Airway epithelial cell (primary cell): ENCODE measurements around the gene WFDC10A. TPM values are rescaled to one million over a fixed set of nuclear protein-coding genes. Genes with fewer than 3 reads are reported as not detected.

Experiments
- total RNA-seq: library from RNA; depleted of rRNA; stranded (reverse); fragments of >200 nt; gene quantifications from 2 replicates; pipeline ENCODE4 v1.2.3, GENCODE V29; 2015

WFDC10A gene
- total RNA-seq = not detected in 2 replicates

GRCh38 chr20:45629496-45630100 lies at the start of gene WFDC10A:
WFDC10A (plus strand) TSS chr20:45629739; CDS start chr20:45629814, 75 bp downstream.

DNA sequence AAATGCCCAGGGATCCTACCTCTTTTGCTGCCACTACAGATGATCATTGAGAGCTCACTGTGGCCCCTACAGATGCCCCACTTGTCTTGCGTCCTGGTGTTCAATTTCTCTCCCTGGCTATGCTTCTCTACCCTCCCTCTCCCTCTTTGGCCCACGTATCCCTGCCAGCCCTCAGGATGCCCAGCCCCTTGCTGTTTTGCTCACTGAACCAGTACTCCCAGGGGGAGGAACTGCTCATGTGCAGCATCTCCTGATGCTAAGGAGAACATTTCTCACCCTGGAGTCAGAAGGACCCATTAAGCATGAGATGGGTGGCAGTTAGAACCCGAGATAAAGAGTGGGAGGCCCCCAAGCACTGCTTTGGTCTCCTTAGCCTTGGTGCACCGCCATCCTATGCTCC lies 1.6 kb downstream of the WFDC10A start, which contains the start of gene WFDC9:
Gene WFDC9, minus strand, starts transcription at position 101 of the 400 bp plus-strand sequence. CDS start 21,103 bp downstream, outside the sequence.

GRCh38 chr20:45670139-45670538 lies 40.6 kb downstream of the WFDC10A start, which contains the start of gene WFDC11:
WFDC11 (minus strand) TSS chr20:45670239; CDS start chr20:45650600, 19,639 bp downstream.

Other genes starting within 250 kb of the WFDC10A start
- 28.2 and 28.3 TPM in 2 replicates for gene DBNDD2, start 221.4 kb upstream of the WFDC10A start, total RNA-seq
- 43.3 and 68.6 TPM in 2 replicates for gene PIGT, start 213.6 kb upstream of the WFDC10A start, total RNA-seq
- gene WFDC2, start 160.0 kb upstream of the WFDC10A start, total RNA-seq = 1.3 and 4.9 TPM in 2 replicates
- gene SPINT3, start 114.1 kb upstream of the WFDC10A start, total RNA-seq = not detected in 2 replicates
- gene WFDC6, start 90.3 kb upstream of the WFDC10A start, total RNA-seq = not detected in 2 replicates
- gene EPPIN, start 82.3 kb upstream of the WFDC10A start, total RNA-seq = not detected in 2 replicates
- not detected in 2 replicates for gene WFDC8, start 50.5 kb upstream of the WFDC10A start, total RNA-seq
- gene WFDC9, start 1.5 kb downstream of the WFDC10A start, total RNA-seq = not detected in 2 replicates
- gene WFDC11, start 40.5 kb downstream of the WFDC10A start, total RNA-seq = not detected in 2 replicates
- gene WFDC13, start 72.3 kb downstream of the WFDC10A start, total RNA-seq = not detected in 2 replicates
- not detected in 2 replicates for gene WFDC10B, start 75.3 kb downstream of the WFDC10A start, total RNA-seq
- gene SPINT4, start 92.6 kb downstream of the WFDC10A start, total RNA-seq = not detected in 2 replicates
- gene WFDC3, start 162.1 kb downstream of the WFDC10A start, total RNA-seq = 0.56 and 1.1 TPM in 2 replicates
- 10.8 and 24.2 TPM in 2 replicates for gene DNTTIP1, start 162.2 kb downstream of the WFDC10A start, total RNA-seq
- gene UBE2C, start 182.9 kb downstream of the WFDC10A start, total RNA-seq = 95.7 and 112 TPM in 2 replicates
- gene TNNC2, start 197.6 kb downstream of the WFDC10A start, total RNA-seq = 0.21 TPM in 1 of 2 replicates, not detected in the other
- 23.2 and 37.3 TPM in 2 replicates for gene SNX21, start 204.1 kb downstream of the WFDC10A start, total RNA-seq
- gene ACOT8, start 227.7 kb downstream of the WFDC10A start, total RNA-seq = 46.7 and 50.1 TPM in 2 replicates
- 0.74 and 2.4 TPM in 2 replicates for gene ZSWIM3, start 227.9 kb downstream of the WFDC10A start, total RNA-seq